ENCODE measurements around the gene CHCHD2.
"Not testable (repeated sequence)": the region's sequence is repeated elsewhere in the genome, so short reads cannot be mapped to it uniquely, and the experiment has no call there.

CHCHD2 gene

DNA sequence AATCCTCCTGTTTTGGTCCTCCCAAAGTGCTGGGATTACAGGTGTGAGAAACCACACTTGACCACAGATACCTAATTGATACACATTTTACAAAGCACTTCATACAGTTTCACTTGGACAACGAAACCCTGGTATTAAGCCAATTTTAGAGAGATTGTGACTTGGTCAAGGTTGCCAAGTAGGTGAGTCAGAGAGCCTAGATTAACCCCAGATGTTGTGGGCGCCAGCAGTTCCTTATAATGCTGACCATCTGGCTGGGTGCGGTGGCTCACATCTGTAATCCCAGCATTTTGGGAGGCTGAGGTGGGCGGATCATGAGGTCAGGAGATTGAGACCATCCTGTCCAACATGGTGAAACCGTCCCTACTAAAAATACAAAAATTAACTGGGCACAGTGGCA lies 8.6 kb downstream of the CHCHD2 start:
- Histone ChIP-seq H3K9me3 (ENCODE audit: control insufficient read depth, insufficient read depth, low read length) (no peaks in the 10 kb centered on the region), H3K4me1 (ENCODE audit: insufficient read depth, low read length) (no peaks in the 10 kb centered on the region), H3K9ac (ENCODE audit: low read depth, low read length) (no peak overlapping the region), H3K36me3 (ENCODE audit: insufficient read depth, low read length) (no peaks in the 10 kb centered on the region)

DNA sequence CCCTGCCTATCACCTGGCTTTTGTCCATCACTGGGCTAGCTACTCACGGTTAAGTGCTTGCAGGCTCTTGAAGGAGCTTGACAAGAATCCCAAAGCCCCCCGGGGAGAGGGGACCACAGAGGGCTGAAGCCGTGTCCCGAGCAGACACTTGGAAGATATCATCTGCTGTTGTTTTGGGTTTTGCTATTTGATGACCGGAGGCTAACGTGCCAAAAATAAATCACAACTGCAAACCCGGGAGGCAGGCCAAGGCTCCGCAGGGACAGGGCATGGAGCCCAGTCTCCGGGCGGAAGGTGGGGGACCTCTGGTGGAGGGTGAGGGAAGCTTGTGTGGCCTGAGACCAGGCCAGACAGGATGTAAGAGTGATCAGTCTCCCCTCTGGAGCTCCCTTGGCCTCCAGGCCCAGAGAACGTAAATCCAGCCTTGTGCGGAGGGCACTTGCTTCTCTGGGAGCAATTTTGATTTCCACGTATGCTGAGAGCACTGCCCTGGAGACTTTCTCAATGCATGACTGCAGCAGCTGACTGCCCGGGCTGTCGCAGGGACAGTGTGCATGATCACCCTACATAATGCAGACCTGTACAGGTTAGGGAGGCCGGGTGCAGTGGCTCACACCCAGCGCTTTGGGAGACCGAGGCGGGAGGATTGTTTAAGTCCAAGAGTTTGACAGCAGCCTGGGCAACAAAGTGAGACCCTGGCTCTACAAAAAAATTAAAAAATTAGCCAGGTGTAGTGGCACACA lies 13.3 kb downstream of the CHCHD2 start, which contains the start of gene PHKG1:
Gene PHKG1 (minus strand): TSS at position 164 of the 743 bp plus-strand sequence. CDS start 4,011 bp downstream, outside the sequence.
- Histone ChIP-seq H3K9ac (ENCODE audit: low read depth, low read length) (no peak within 1 kb of the TSS), H3K9me3 (ENCODE audit: control insufficient read depth, insufficient read depth, low read length) (no peaks in the 10 kb centered on the region)

DNA sequence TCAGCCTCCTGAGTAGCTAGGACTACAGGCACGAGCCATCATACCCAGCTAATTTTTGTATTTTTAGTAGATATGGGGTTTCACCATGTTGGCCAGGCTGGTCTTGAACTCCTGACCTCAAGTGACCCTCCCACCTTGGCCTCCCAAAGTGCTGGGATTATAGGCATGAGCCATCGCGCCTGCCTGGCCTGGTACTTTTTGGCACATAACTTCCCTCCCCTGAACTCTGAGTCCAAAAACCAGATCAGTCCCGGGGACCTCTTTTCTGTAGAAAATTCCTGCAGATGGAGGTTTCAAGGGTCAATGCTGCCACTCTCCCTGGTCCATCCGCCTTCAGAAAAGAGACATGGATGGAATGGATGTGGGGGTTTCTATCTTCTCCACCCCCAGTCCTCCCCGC lies 13.9 kb downstream of the CHCHD2 start:
- not testable (repeated sequence) for H3K4me1 ChIP-seq (ENCODE audit: insufficient read depth, low read length); H3K36me3 ChIP-seq (ENCODE audit: insufficient read depth, low read length); H3K9me3 ChIP-seq (ENCODE audit: control insufficient read depth, insufficient read depth, low read length); H3K9ac ChIP-seq (ENCODE audit: low read depth, low read length)

More for the DNA sequence above, 13.3 kb downstream of the CHCHD2 start, which contains the start of gene PHKG1:
- H3K36me3 ChIP-seq (ENCODE audit: insufficient read depth, low read length), result no peaks in the 10 kb centered on the region
- H3K4me1 ChIP-seq (ENCODE audit: insufficient read depth, low read length), result no peaks in the 10 kb centered on the region

DNA sequence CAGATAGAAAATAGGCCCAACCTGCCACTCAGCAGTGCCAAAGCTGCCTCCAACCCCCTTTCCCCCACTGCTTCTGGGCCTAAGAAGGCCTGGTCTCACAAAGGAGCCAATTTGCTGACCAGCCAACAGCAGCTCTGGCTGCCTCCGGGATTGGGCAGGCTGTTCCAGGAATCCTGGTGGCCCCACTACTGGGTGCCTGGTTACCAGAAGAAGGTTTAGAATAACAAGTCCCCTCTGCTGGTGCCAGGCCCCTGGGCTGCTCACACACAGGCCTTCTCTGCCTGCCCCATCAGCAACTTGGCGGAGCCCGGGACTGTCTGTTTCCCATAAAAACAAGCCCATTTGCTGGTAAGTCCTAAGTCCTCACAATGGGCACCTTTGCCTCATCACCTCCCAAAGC lies 14.7 kb downstream of the CHCHD2 start:
- Histone ChIP-seq H3K9me3 (ENCODE audit: control insufficient read depth, insufficient read depth, low read length) (no peaks in the 10 kb centered on the region), H3K4me1 (ENCODE audit: insufficient read depth, low read length) (no peaks in the 10 kb centered on the region), H3K36me3 (ENCODE audit: insufficient read depth, low read length) (no peaks in the 10 kb centered on the region; the same call in 1 of the 2 replicates), H3K9ac (ENCODE audit: low read depth, low read length) (no peak overlapping the region)

DNA sequence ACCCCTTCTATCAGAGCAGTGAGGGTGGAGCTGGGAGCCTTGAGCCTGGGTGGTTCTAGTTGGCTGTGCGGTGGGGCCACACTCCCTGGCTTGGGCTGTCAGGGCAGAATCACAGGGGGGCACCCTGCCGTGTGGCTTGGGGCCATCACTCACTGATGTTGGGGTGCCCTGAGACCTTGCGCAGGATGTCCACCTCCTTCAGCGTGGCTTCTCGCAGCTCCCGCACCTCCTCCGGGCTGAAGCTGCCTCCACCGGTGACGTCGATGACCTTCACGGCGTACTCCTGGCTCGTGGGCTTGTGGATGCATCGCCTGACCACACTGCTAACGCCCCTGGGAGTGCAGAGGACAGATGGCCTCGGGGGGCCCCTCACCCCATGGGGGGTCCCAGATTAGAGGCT lies 18.8 kb downstream of the CHCHD2 start:
- no peaks in the 10 kb centered on the region for H3K9me3 ChIP-seq (ENCODE audit: control insufficient read depth, insufficient read depth, low read length)
- H3K9ac ChIP-seq (ENCODE audit: low read depth, low read length), result no peak overlapping the region
- H3K36me3 ChIP-seq (ENCODE audit: insufficient read depth, low read length), result peaks cover 2% of the 10 kb centered on the region; the same call in 1 of the 2 replicates
- H3K4me1 ChIP-seq (ENCODE audit: insufficient read depth, low read length), result no peaks in the 10 kb centered on the region

DNA sequence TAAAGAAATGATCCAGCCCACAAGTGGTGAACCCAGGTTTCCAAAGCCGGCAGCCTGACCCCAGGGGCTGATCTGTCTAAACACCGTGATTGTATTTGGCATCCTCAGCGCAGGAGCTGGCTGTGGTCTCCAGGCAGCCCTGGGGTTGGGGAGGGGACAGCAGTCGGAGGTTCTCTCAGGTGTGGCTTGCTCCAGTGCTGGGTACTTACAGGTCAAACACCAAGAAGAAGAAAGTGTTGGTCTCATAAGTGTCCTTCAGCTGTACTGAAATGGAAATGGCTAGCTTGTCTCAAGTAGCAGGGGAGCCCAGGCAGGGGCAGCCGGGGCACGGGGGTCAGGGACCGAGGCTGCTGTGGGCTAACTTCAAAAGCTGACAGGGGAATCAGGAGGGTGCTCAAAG lies 19.5 kb downstream of the CHCHD2 start:
- Histone ChIP-seq H3K4me1 (ENCODE audit: insufficient read depth, low read length) (no peaks in the 10 kb centered on the region), H3K9ac (ENCODE audit: low read depth, low read length) (no peak overlapping the region), H3K9me3 (ENCODE audit: control insufficient read depth, insufficient read depth, low read length) (no peaks in the 10 kb centered on the region), H3K36me3 (ENCODE audit: insufficient read depth, low read length) (peaks cover 2% of the 10 kb centered on the region; the same call in 1 of the 2 replicates)

DNA sequence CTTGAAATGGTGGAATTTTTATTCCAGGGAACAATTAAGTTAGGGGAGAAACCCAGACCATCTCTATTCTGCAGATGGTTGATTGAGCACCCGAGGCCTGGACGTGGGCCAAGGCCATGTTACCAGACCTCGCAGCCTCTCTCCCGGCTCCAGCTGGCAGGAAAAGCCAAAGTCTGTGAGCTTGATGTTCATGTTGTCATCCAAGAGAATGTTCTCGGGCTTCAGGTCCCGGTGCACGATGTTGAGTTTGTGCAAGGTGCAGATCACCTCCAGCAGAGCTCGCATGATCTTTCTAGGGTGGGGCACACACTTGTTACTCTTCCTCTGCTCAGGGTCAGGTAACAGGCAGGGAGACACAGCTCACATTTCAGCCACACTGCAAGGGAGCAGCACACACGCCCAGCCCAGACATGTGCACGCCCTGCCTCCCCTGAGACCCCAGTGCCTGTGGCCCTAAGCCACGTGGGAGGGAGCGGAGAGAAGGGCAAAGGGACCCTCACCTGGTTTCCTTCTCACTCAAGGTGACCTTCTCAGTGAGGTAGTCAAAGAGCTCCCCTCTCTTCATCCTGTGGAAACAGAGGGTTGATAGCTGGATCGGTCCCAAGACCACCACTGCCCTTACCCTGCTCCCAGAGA lies 23.0 kb downstream of the CHCHD2 start:
- H3K4me1 ChIP-seq (ENCODE audit: insufficient read depth, low read length), result no peaks in the 10 kb centered on the region
- peaks cover 2% of the 10 kb centered on the region for H3K36me3 ChIP-seq (ENCODE audit: insufficient read depth, low read length)
- no peak overlapping the region for H3K9ac ChIP-seq (ENCODE audit: low read depth, low read length)
- H3K9me3 ChIP-seq (ENCODE audit: control insufficient read depth, insufficient read depth, low read length), result no peaks in the 10 kb centered on the region

DNA sequence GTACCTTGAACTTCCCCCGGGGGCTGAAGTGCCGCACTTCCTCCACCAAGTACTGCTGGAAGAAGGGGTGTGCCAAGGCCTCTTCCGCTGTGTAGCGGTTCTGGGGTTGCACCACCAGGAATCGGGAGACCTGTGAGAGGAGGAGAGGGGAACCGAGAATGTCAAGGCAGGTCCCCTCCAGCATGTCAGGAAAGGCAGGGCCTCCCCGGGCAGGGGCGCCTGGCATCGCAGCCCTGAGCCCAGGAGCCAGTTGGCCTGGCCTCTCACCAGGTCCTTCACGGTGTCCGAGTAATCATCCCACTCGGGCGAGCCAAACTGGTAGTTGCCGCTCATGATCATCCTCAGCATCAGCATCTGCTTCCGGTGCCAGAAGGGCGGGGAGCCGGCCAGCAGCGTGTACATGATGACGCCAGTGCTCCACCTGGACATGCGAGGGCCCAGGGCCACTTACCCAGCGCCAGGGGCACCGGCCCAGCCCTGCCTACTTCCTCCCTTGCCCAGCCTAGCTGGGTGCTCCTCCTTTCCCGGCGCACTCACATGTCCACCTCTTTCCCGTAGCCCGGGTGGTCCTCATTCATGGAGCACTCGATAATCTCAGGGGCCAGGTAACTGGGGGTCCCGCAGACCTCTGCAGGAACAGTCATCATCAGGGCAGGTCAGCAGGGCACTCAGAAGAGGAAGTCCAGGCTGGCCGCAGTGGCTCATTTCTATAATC lies 24.5 kb downstream of the CHCHD2 start:
- peaks cover 6% of the 10 kb centered on the region for H3K36me3 ChIP-seq (ENCODE audit: insufficient read depth, low read length)
- H3K9me3 ChIP-seq (ENCODE audit: control insufficient read depth, insufficient read depth, low read length), result no peaks in the 10 kb centered on the region
- no peak overlapping the region for H3K9ac ChIP-seq (ENCODE audit: low read depth, low read length)
- H3K4me1 ChIP-seq (ENCODE audit: insufficient read depth, low read length), result no peaks in the 10 kb centered on the region

DNA sequence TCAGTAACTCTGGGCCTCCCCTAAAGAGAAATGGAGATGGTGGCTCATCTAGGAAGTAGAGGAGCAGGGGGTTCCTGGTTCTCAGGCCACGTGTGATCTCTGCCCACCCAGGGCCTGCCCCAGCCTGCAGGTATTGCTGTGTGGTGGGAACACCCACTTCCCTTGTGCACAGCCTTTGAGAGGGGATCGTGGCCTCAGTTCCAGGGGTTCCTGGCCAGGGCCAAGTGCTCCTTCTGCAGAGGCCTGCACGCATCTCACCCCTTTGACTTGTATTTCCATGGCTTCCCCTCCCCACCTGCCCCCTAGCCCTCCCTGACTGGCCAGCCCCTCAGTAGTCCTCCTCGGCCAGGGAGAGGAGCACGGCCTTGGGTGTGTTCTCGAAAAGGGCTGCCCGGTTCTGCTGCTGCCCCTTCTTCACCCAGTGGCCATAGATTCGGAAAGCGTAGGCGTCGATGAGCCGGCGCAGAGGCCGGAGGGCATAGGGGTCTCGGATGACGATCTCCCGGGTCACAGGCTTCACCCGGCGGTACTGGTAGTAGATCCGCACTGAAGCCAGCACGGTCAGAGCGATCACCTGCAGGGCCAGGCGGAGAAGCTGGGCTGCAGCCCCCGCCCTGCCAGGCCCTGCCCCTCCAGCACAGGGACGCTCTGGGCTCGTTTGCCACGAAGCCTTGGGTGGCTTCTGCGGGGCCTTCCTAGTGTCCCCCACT lies 25.4 kb downstream of the CHCHD2 start:
- H3K9ac ChIP-seq (ENCODE audit: low read depth, low read length); H3K36me3 ChIP-seq (ENCODE audit: insufficient read depth, low read length); H3K9me3 ChIP-seq (ENCODE audit: control insufficient read depth, insufficient read depth, low read length); H3K4me1 ChIP-seq (ENCODE audit: insufficient read depth, low read length): not testable (repeated sequence)

DNA sequence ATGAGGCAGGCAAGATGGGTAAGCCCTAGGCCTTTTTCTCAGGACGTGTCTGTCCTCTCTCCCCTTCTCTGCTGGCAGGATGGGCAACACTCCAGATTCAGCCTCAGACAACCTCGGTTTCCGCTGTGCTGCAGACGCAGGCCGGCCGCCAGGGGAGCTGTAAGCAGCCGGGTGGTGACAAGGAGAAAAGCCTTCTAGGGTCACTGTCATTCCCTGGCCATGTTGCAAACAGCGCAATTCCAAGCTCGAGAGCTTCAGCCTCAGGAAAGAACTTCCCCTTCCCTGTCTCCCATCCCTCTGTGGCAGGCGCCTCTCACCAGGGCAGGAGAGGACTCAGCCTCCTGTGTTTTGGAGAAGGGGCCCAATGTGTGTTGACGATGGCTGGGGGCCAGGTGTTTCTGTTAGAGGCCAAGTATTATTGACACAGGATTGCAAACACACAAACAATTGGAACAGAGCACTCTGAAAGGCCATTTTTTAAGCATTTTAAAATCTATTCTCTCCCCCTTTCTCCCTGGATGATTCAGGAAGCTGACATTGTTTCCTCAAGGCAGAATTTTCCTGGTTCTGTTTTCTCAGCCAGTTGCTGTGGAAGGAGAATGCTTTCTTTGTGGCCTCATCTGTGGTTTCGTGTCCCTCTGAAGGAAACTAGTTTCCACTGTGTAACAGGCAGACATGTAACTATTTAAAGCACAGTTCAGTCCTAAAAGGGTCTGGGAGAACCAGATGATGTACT lies 26.7 kb downstream of the CHCHD2 start:
- Histone ChIP-seq H3K9ac (ENCODE audit: low read depth, low read length) (no peak overlapping the region), H3K4me1 (ENCODE audit: insufficient read depth, low read length) (no peaks in the 10 kb centered on the region), H3K36me3 (ENCODE audit: insufficient read depth, low read length) (peaks cover 6% of the 10 kb centered on the region; the same call in 1 of the 2 replicates), H3K9me3 (ENCODE audit: control insufficient read depth, insufficient read depth, low read length) (no peaks in the 10 kb centered on the region)

DNA sequence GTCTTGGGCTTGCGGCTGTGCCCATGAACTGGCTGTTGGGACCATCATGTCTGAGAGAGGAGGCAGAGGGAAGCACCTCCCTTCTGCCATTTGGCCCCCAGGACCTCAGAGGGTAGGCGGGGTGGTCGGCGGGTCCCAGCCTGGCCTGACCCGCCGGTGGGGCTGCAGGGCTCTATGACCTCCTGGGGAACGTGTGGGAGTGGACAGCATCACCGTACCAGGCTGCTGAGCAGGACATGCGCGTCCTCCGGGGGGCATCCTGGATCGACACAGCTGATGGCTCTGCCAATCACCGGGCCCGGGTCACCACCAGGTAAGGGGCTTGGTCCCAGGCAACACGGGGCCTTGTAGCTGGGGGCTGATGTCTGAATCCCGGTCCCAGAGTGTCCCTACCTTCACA lies 28.1 kb downstream of the CHCHD2 start:
- Histone ChIP-seq H3K9ac (ENCODE audit: low read depth, low read length) (no peak overlapping the region), H3K36me3 (ENCODE audit: insufficient read depth, low read length) (peaks cover 4% of the 10 kb centered on the region; the same call in 1 of the 2 replicates), H3K4me1 (ENCODE audit: insufficient read depth, low read length) (no peaks in the 10 kb centered on the region), H3K9me3 (ENCODE audit: control insufficient read depth, insufficient read depth, low read length) (no peaks in the 10 kb centered on the region)

DNA sequence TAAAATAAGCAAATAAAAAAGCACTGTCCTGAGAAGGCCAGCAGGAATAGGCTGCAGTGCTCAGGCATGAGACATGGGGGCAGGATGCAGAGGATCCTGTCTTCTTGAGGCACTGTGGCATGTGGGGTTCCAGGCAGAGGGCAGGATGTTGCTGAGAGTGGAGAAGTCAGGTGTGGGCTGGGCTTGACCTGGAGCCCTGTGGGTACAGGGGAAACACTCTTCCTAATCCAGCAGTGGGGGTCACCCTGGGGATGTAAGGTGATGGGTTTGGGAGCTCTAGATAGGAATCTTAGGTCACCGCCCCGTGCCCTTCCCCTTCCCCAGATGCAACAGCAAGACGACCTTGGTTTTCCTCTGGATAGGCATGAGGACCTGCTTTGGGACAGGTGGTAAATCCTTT lies 28.6 kb downstream of the CHCHD2 start:
- peaks cover 4% of the 10 kb centered on the region; the same call in 1 of the 2 replicates for H3K36me3 ChIP-seq (ENCODE audit: insufficient read depth, low read length)

DNA sequence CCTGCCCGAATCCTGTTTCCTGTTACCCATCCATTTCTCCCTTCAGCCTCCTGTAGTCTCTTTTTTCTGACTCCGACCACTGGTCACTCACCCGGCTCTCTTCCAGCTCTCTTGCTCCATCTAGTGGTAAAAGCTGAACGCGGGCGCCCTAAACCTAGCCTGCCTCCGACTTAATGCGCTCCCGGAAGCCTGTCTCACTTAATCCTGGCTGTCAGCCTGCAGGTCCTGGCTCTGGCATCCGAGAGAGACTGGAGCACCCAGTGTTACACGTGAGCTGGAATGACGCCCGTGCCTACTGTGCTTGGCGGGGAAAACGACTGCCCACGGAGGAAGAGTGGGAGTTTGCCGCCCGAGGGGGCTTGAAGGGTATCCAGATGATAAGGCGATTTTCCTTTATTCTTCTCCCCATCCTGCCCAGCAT lies 31.9 kb downstream of the CHCHD2 start:
- Histone ChIP-seq H3K9ac (ENCODE audit: low read depth, low read length) (no peak overlapping the region), H3K36me3 (ENCODE audit: insufficient read depth, low read length) (peaks cover 11% of the 10 kb centered on the region; the same call in 1 of the 2 replicates), H3K4me1 (ENCODE audit: insufficient read depth, low read length) (no peaks in the 10 kb centered on the region), H3K9me3 (ENCODE audit: control insufficient read depth, insufficient read depth, low read length) (no peaks in the 10 kb centered on the region)

More for the DNA sequence above, 28.6 kb downstream of the CHCHD2 start:
- Histone ChIP-seq H3K9me3 (ENCODE audit: control insufficient read depth, insufficient read depth, low read length) (no peaks in the 10 kb centered on the region), H3K4me1 (ENCODE audit: insufficient read depth, low read length) (no peaks in the 10 kb centered on the region), H3K9ac (ENCODE audit: low read depth, low read length) (no peak overlapping the region)

Measured in ES-I3 (cell line).